Endothelial cell of umbilical vein (primary cell): ENCODE data around the gene EDA. TPM values are rescaled to one million over a fixed set of nuclear protein-coding genes. Genes with fewer than 3 reads are reported as not detected.

Source experiments
- BruUV-seq: library from RNA; stranded (reverse); fragments of 400-500 nt; replicated peaks from 2 replicates; lab custom pipeline; 2021; lab: Mats Ljungman, UMichigan
- CTCF ChIA-PET: fragments of 300-600, 350-600 bp; sonication (Branson Sonifier 250); formaldehyde crosslinking; loops from one replicate; lab custom pipeline; 2021; ENCODE audit warnings: antibody characterized with exemption, inconsistent platforms; lab: Charles Lee
- POLR2A ChIA-PET: fragments of 300-600, 350-600 bp; sonication (Branson Sonifier 250); formaldehyde crosslinking; loops from one replicate; lab custom pipeline; 2021; ENCODE audit warnings: antibody characterized with exemption, inconsistent platforms; lab: Charles Lee
- DNase-seq: peaks from one replicate; pipeline ENCODE4 v3.0.0-alpha.2; 2011; ENCODE audit warnings: low read depth, low spot score
- FAIRE-seq: peaks from 2 replicates; lab custom pipeline; 2011; peaks lifted over from hg19 to GRCh38; lab: Jason Lieb, UNC
- H2AFZ ChIP-seq: 2 replicates; pipeline ENCODE4 v1.6.0; 2012; ENCODE audit warnings: low read depth, low read length, control low read depth, inconsistent platforms
- H3K27ac ChIP-seq: 2 replicates; pipeline ENCODE4 v1.5.1; 2011; ENCODE audit warnings: low read depth, mild to moderate bottlenecking, control low read depth, low read length, moderate library complexity; ENCODE audit not compliant: insufficient read depth
- H3K27me3 ChIP-seq, 2 experiments: 2 replicates each; pipeline versions ENCODE4 v1.6.0 to v1.6.1; 2011; ENCODE audit warnings: low read length in 2 of 2, mixed read lengths in 1 of 2; ENCODE audit not compliant: control insufficient read depth in 2 of 2, insufficient read depth in 2 of 2
- H3K36me3 ChIP-seq, 2 experiments: 2 replicates in 1 of 2; 3 replicates in 1 of 2; pipeline ENCODE4 v1.5.1; 2011; ENCODE audit warnings: low read length in 2 of 2, mild to moderate bottlenecking in 1 of 2, moderate library complexity in 1 of 2; ENCODE audit not compliant: control insufficient read depth in 2 of 2, insufficient read depth in 2 of 2; ENCODE audit errors: extremely low read depth in 1 of 2
- H3K4me1 ChIP-seq: 3 replicates; pipeline ENCODE4 v1.5.1; 2011; ENCODE audit warnings: mild to moderate bottlenecking, low read length; ENCODE audit not compliant: control insufficient read depth, insufficient read depth; ENCODE audit errors: extremely low read depth
- H3K4me2 ChIP-seq: 2 replicates; pipeline ENCODE4 v1.6.1; 2011; ENCODE audit warnings: low read length, control low read depth, mixed read lengths; ENCODE audit not compliant: insufficient read depth
- H3K4me3 ChIP-seq, 3 experiments: fragments of 200-600 bp in 1 of 3; sonication (generic), shearing (Covaris generic) in 1 of 3; replicated peaks in 1 of 3; 2 replicates each; pipeline ENCODE4 v1.5.1; 2011 to 2016; ENCODE audit warnings: control low read depth in 3 of 3, low read length in 3 of 3, mild to moderate bottlenecking in 2 of 3, inconsistent platforms in 1 of 3, low read depth in 1 of 3, moderate library complexity in 1 of 3; ENCODE audit not compliant: insufficient read depth in 1 of 3
- H3K79me2 ChIP-seq: 2 replicates; pipeline ENCODE4 v1.6.0; 2012; ENCODE audit warnings: low read length, inconsistent platforms; ENCODE audit not compliant: control insufficient read depth, insufficient read depth
- H3K9ac ChIP-seq: replicated peaks from 2 replicates; pipeline ENCODE3; 2011; ENCODE audit warnings: low read length, control low read depth; ENCODE audit not compliant: insufficient read depth; ENCODE audit errors: extremely low read depth
- H3K9me1 ChIP-seq: replicated peaks from 3 replicates; pipeline ENCODE4 v1.6.0; 2011; ENCODE audit warnings: mild to moderate bottlenecking, low read length; ENCODE audit not compliant: control insufficient read depth, insufficient read depth; ENCODE audit errors: extremely low read depth
- H3K9me3 ChIP-seq: replicated peaks from 2 replicates; pipeline ENCODE4 v1.5.1; 2012; ENCODE audit warnings: low read length, inconsistent platforms; ENCODE audit not compliant: control insufficient read depth, insufficient read depth
- H4K20me1 ChIP-seq: replicated peaks from 2 replicates; pipeline ENCODE3; 2011; ENCODE audit warnings: mild to moderate bottlenecking, low read length; ENCODE audit not compliant: control insufficient read depth, insufficient read depth; ENCODE audit errors: extremely low read depth
- EZH2 ChIP-seq: IDR thresholded peaks from 2 replicates; pipeline ENCODE4 v1.6.1; 2012; ENCODE audit warnings: borderline replicate concordance, low read depth, mild to moderate bottlenecking, moderate library complexity, low read length, inconsistent platforms; ENCODE audit not compliant: severe bottlenecking
- FOS ChIP-seq: IDR thresholded peaks from 2 replicates; pipeline ENCODE4 v1.6.1; 2011; ENCODE audit warnings: mild to moderate bottlenecking, low read length, moderate library complexity, borderline replicate concordance; ENCODE audit not compliant: insufficient read depth
- GATA2 ChIP-seq: IDR thresholded peaks from 2 replicates; pipeline ENCODE4 v1.7.0; 2011; ENCODE audit warnings: low read depth, mild to moderate bottlenecking, moderate library complexity, mixed read lengths, low read length; ENCODE audit not compliant: insufficient read length, insufficient read depth
- JUN ChIP-seq: IDR thresholded peaks from 2 replicates; pipeline ENCODE4 v1.6.1; 2011; ENCODE audit warnings: borderline replicate concordance, low read depth; ENCODE audit not compliant: insufficient read length, insufficient read depth
- MYC ChIP-seq: IDR thresholded peaks from one replicate; pipeline ENCODE4 v1.6.1; 2011; ENCODE audit warnings: mild to moderate bottlenecking, low read depth, low read length
- POLR2A ChIP-seq: IDR thresholded peaks from 2 replicates; pipeline ENCODE4 v1.6.1; 2012; ENCODE audit warnings: low read depth, mild to moderate bottlenecking, control low read depth, low read length
- POLR2AphosphoS5 ChIP-seq: IDR thresholded peaks from 2 replicates; pipeline ENCODE4 v1.6.1; 2012; ENCODE audit warnings: low read depth, mild to moderate bottlenecking, control low read depth, low read length, moderate library complexity; ENCODE audit not compliant: insufficient read depth
- dilution Hi-C: fragments of 300-500 bp; cut with MboI; formaldehyde crosslinking; loops from one replicate; pipeline ENCODE4 v1.15.0; 2019; ENCODE audit warnings: low sequenced_read_pairs; ENCODE audit not compliant: extremely low pct_ligation_motif_present
- intact Hi-C: fragments of 100-400 bp; cut with micrococcal nuclease; formaldehyde crosslinking; loops from one replicate; pipeline ENCODE4 v1.10.0; 2022
- polyA plus RNA-seq, 4 experiments: library from polyadenylated mRNA; depleted of rRNA in 3 of 4; stranded (reverse) in 3 of 4; unstranded in 1 of 4; fragments of >200 nt; gene quantifications; 2 replicates each; pipeline versions ENCODE4 v1.2.1 to v1.2.3, GENCODE V29; 2011 to 2012; ENCODE audit warnings: missing spikeins in 1 of 4
- total RNA-seq: library from RNA; stranded (reverse); gene quantifications from 2 replicates; pipeline ENCODE4 v1.2.3, GENCODE V29; 2021
- TF ChIP-seq, protein P1 (sequence below), 2 donors: IDR thresholded peaks; 1 replicate in 1 of 2; 2 replicates in 1 of 2; pipeline ENCODE4 v1.5.1; 2011; ENCODE audit warnings: low read length in 2 of 2, mild to moderate bottlenecking in 2 of 2, moderate library complexity in 2 of 2, control low read depth in 1 of 2, inconsistent platforms in 1 of 2, low read depth in 1 of 2; ENCODE audit not compliant: insufficient read depth in 1 of 2; ENCODE audit errors: extremely low read depth in 1 of 2
- TF ChIP-seq, protein P2 (sequence below): IDR thresholded peaks from 2 replicates; pipeline ENCODE4 v1.6.1; 2011; ENCODE audit not compliant: insufficient read depth, insufficient read length

EDA gene
- total and polyA plus RNA-seq, 2 donors (not counting 3 experiments of a cell fraction or from before 2014, with no cell fraction given): 0.37 to 1.2 TPM

- no TSS peak for BruUV-seq
- Histone ChIP-seq H3K4me3 (no peak overlapping the region), H3K9ac (no peak overlapping the region), H3K27ac (no peak overlapping the region), H2AFZ (no peak overlapping the region), H3K4me1 (no peaks in the 10 kb centered on the region), H3K79me2 (no peaks in the 10 kb centered on the region), H4K20me1 (no peaks in the 10 kb centered on the region), H3K9me3 (no peaks in the 10 kb centered on the region), H3K27me3 (no peaks in the 10 kb centered on the region), H3K4me2 (no peak overlapping the region), H3K9me1 (no peaks in the 10 kb centered on the region), H3K36me3 (no peaks in the 10 kb centered on the region)
- POLR2A ChIA-PET: no interaction called here
- DNase-seq: no peak
- dilution Hi-C loops: no loop called here
- intact Hi-C loops: no loop called here
- CTCF ChIA-PET: no interaction called here
- FAIRE-seq: no peak
- no peak for TF ChIP-seq POLR2A
- no peak for TF ChIP-seq FOS
- no peak for TF ChIP-seq JUN
- TF ChIP-seq POLR2AphosphoS5: no peak
- TF ChIP-seq, protein P1, sequence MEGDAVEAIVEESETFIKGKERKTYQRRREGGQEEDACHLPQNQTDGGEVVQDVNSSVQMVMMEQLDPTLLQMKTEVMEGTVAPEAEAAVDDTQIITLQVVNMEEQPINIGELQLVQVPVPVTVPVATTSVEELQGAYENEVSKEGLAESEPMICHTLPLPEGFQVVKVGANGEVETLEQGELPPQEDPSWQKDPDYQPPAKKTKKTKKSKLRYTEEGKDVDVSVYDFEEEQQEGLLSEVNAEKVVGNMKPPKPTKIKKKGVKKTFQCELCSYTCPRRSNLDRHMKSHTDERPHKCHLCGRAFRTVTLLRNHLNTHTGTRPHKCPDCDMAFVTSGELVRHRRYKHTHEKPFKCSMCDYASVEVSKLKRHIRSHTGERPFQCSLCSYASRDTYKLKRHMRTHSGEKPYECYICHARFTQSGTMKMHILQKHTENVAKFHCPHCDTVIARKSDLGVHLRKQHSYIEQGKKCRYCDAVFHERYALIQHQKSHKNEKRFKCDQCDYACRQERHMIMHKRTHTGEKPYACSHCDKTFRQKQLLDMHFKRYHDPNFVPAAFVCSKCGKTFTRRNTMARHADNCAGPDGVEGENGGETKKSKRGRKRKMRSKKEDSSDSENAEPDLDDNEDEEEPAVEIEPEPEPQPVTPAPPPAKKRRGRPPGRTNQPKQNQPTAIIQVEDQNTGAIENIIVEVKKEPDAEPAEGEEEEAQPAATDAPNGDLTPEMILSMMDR (IDR thresholded peaks at IDR 0.05; ENCODE audit: extremely low read depth in 1 of 2, insufficient read depth in 1 of 2, low read depth in 1 of 2, low read length in 2 of 2): no peak
- TF ChIP-seq MYC: no peak
- TF ChIP-seq GATA2: no peak
- TF ChIP-seq, protein P2, sequence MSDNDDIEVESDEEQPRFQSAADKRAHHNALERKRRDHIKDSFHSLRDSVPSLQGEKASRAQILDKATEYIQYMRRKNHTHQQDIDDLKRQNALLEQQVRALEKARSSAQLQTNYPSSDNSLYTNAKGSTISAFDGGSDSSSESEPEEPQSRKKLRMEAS: no peak
- no peak for TF ChIP-seq EZH2
These were observed 303.8 kb downstream of the EDA start for GRCh38 chrX:69919749-69920148.
